Right renal cortex interstitium (tissue), 3 donors: Measurements from ENCODE around the gene HECTD1. TPM values are rescaled to one million over a fixed set of nuclear protein-coding genes. Genes with fewer than 3 reads are reported as not detected.
"Not testable (repeated sequence)": the region's sequence is repeated elsewhere in the genome, so short reads cannot be mapped to it uniquely, and the experiment has no call there.

ENCODE experiments used
- DNase-seq, 3 donors: peaks; one replicate each; pipeline ENCODE4 v3.0.0-alpha.2; 2013; ENCODE audit warnings: low read depth in 3 of 3, low spot score in 2 of 3
- polyA plus RNA-seq, 3 donors: library from polyadenylated mRNA; unstranded; fragments of 120-200 nt; gene quantifications; one replicate each; pipeline ENCODE4 v1.2.1, GENCODE V29; 2013; ENCODE audit not compliant: insufficient read length in 3 of 3

The HECTD1 gene
- polyA plus RNA-seq, 3 donors = 187 to 204 (median 194) TPM

DNA sequence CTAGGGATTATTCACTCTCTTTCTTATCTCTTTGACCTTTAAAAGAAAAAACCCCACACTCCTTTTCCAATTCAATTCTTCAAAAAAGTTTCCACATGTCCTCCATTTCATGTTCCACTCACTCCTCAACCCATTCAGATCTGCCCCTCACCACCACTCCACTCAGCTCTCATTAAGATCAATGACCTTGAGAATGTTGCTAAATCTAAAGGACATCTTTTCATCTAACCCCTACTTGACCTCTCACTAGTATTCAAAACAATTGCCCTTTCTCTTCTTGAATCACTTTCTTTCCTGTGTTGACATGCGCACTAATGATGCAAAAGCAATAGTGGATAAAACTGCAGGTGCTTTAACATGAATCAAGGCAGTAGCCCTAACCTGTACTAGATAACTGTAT, 9.9 kb downstream of the HECTD1 start:
- no peak for DNase-seq

- DNase-seq = no peak
Observed at GRCh38 chr14:31196839-31197492, 10.6 kb downstream of the HECTD1 start.

DNA sequence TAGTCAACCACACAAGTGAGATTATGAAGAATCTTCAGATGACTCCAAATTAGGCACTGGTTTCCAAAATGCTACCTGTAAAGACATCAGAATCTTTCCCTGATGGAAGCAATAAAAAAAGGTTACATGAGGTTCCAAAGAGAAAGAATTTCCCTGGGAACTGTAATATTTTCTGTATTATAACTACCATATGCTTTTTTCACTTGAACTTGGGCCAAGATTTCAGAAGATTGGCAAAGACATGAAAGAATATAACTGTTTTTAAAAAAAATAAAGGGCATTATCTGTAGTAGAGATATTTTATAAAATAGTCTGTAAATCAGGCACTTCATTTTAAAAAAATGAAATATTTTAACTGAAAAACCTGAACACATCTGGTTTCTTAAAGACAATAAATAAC, 12.9 kb downstream of the HECTD1 start:
- no peak for DNase-seq

DNA sequence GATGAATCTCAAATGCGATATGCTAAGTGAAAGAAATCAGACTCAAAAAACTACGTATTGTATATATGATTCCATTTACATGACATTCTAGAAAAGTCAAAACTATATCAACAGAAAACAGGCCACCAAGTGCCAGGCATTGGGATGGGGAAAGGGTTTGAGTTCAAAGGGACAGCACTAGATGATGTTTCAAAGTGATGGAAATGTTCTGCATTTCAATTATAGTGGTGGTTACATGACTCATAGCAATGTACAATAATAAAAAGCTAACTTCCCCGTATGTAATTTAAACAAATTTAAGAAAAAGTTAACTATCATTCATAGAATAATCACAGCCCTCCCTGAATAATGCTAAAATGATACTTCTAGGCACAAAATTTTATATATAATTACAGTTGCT, 13.5 kb downstream of the HECTD1 start:
- DNase-seq = no peak

DNA sequence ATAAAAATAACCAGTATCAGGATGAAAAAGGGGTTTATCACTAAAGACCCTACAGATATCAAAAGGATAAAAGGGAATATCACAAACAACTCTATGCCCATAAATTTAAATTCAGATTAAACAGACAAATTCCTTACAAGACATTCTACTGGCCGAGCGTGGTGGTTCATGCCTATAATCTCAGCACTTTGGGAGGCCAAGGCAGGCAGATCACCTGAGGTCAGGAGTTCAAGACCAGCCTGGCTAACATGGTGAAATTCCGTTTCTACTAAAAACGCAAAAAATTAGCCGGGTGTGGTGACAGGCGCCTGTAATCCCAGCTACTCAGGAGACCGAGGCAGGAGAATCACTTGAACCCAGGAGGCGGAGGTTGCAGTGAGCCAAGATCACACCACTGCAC, 15.0 kb downstream of the HECTD1 start:
- DNase-seq = not testable (repeated sequence)

DNA sequence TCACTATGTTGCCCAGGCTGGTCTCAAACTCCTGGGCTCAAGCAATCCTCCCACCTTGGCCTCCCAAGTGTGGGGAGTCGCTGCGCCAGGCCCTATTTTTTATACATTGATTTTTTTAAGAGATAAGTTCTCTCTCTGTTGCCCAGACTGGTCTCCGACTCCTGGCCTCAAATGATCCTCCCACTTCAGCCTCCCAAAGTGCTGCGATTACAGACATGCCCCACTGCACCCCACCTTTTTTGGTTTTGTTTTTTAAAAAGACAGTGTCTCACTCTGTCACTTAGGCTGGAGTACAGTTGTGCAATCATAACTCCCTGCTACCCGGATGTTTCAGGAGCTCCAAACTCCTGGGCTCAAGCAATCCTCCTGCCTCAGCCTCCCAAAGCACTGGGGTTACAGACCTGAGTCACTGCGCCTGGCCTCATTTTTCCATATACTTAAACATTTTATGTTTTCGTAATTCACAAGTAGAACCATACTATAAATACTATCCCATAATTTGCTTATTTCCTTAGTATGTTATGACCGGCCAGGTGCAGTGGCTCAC, 16.8 kb downstream of the HECTD1 start:
- no peak for DNase-seq

GRCh38 chr14:31190219-31190603, 17.4 kb downstream of the HECTD1 start:
- no peak for DNase-seq

DNA sequence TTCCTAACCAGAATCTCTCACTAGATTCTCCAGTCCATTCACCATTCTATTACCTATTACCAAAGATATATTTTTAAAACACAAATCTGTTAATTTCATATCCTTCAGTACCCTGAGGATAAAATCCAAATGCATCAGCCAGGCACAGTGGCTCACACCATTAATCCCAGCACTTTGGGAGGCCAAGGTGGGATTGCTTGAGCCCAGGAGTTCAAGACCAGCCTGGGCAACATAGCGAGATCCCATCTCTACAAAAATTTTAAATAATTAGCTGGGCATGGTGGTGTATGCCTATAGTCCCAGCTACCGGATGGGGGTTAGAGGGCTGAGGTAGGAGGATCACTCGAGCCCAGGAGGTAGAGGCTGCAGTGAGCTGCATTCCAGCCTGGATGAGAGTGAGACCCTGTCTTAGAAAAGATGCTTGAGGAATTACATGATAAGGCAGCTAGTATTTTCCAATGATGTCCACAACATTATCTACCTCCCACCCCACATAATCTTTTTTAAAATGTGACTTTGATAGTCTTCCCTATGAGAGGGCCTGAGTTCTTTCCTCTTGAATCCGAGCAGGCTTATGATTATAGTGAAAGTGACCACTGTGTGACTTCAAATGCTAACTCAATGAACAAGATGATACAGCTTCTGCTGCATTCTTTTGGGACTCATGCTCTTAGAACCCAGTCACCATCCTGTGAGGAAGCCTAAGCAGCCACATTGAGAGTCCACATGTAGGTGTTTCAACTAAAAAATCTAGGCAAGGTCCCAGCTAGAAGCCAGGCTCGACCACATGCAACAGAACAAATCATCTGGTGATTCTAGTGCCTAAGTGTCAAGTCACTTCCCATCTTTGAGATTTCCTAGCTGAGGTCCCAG, 18.0 kb downstream of the HECTD1 start:
- no peak for DNase-seq

GRCh38 chr14:31188744-31189143, 18.8 kb downstream of the HECTD1 start:
- DNase-seq = no peak

DNA sequence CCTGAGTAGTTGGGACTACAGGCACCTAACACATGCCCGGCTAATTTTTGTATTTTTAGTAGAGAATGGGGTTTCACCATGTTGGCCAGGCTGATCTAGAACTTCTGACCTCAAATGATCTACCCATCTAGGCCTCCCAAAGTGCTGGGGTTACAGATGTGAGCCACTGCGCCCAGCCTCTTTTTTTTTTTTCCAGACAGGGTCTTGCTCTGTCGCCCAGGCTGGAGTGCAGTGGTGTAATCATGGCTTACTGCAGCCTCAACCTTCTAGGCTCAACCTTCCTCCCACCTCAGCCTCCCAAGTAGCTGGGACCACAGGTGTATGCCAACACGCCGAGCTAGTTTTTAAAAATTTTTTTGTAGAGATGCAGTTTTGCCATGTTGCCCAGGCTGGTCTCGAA, 25.6 kb downstream of the HECTD1 start:
- not testable (repeated sequence) for DNase-seq

- DNase-seq = no peak
Observed at GRCh38 chr14:31181271-31181670, 26.3 kb downstream of the HECTD1 start.

DNA sequence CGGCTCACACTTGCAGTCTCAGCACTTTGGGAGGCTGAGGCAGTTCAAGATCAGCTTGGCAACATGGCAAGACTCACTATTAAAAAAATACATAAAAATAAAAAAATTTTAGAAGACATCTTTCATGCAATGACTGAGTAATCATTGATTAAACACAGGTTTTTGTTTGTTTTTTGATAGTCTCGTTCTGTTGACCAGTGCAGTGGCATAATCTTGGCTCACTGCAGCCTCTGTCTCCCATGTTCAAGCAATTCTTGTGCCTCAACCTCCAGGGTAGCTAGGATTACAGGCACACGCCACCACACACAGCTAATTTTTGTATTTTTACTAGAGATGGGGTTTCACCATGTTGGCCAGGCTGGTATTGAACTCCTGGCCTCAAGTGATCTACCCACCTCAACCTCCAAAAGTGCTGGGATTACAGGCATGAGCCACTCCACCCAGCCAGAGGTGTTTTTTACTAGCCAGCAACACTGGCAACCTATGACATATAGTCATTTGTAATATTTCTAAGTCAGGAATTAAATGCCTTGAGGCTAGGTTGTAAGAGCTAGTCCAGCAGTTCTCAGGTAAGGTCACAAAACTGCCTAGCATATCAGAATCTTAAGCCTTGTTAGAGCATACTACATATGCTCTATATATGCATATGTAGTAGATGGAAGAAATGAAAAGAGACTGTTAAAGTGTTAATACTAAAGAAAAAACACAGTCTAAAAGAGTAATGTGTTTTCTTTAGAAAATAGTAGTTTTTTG, 27.1 kb downstream of the HECTD1 start:
- DNase-seq = no peak

GRCh38 chr14:31174433-31174832, 33.2 kb downstream of the HECTD1 start:
- DNase-seq = no peak

DNA sequence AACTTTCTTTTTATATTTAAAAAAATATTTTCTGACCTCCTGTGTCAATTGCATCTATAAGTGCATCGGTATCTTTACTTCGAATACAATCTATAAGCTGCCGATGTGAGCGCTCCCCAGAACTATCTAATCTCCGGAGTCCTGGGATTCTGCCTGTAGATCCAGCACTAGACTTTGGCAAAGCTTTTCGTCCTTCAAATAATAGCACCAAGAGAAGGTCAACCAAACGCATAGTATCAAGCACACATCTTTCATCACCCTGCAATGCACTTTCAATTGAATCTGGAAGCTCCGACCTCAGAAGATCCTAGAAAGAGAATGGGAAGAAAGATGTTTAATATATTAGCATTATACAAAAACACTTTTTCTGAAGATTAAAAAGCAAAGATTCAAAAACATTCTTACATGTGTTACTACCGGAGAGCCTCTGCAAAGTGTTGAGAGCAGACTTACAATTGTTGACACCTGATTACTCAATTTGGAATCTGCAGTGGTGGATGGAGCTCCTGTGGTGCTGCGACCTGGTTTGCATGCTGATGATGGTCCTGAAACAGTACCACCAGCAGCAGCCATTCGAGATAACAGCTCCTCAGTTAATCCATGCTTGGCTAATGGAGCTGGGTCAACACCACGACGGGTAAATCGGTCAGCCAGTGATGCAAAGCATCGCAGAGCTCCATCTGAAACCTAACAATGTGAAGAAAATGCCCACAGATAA, 34.3 kb downstream of the HECTD1 start:
- no peak for DNase-seq

GRCh38 chr14:31172084-31172483, 35.5 kb downstream of the HECTD1 start:
- no peak for DNase-seq

DNA sequence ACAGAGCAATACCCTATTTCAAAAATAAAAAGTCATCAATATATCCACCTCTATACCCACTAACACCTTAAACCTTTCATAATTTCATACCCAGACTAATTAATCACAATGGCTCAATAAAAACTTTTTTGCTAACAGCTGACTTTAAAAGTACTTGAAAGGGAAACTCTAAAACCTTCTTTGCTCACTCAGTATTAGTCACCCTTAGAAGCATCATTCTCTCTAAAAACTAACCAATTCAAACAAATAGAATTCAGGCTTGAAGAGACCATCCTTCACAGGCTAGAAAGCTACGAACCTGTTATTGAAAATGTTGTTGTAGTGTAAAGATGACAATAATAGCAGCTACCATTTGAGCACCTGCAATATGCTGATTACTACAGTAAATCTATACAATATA, 37.2 kb downstream of the HECTD1 start:
- no peak for DNase-seq

- no peak for DNase-seq
Observed at GRCh38 chr14:31169877-31170276, 37.7 kb downstream of the HECTD1 start.

- no peak for DNase-seq
Observed at GRCh38 chr14:31167032-31167431, 40.6 kb downstream of the HECTD1 start.

DNA sequence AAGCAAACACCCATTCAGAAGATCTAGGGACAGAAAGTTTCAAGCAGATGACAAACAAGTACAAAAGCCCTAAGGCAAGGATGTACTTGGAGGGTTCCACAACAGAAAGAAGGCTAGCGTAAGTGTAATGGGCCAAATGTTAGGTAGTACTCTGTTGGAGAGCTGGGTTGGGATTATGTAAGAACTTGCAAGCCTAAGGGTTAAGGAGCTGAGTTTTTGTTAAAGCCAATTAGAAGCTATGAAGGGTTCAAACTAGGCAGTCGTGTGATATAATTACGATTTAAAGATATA, 41.4 kb downstream of the HECTD1 start:
- no peak for DNase-seq

- no peak for DNase-seq
Observed at GRCh38 chr14:31164115-31164514, 43.5 kb downstream of the HECTD1 start.
